ENCODE results near the gene MAGEB1. TPM values are rescaled to one million over a fixed set of nuclear protein-coding genes. Genes with fewer than 3 reads are reported as not detected.

The MAGEB1 gene
- total RNA-seq, 4 donors from 2014 or later: not detected

DNA sequence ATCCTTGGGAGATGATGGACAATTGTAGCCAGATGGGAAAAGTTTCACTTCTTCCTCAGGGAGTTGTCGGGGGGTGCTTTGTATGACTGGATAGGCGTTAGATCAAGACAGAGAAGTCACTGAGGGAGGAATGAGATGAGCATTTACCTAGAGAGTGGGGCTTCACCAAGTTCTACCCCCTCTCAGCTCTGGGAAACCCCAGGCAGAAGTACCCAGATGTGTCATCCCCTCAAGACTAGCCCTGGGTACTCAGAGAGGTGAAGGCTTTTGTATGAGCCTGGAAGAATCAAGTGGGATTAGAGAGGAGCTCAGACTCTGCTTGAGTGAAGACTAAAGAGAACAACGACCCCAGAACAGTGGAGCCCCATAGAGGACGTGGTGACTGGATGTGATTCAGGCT lies 1.9 kb downstream of the MAGEB1 start:
- no peak for TF ChIP-seq POLR2A (IDR thresholded peaks at IDR 0.05)
- TF ChIP-seq, protein P1, sequence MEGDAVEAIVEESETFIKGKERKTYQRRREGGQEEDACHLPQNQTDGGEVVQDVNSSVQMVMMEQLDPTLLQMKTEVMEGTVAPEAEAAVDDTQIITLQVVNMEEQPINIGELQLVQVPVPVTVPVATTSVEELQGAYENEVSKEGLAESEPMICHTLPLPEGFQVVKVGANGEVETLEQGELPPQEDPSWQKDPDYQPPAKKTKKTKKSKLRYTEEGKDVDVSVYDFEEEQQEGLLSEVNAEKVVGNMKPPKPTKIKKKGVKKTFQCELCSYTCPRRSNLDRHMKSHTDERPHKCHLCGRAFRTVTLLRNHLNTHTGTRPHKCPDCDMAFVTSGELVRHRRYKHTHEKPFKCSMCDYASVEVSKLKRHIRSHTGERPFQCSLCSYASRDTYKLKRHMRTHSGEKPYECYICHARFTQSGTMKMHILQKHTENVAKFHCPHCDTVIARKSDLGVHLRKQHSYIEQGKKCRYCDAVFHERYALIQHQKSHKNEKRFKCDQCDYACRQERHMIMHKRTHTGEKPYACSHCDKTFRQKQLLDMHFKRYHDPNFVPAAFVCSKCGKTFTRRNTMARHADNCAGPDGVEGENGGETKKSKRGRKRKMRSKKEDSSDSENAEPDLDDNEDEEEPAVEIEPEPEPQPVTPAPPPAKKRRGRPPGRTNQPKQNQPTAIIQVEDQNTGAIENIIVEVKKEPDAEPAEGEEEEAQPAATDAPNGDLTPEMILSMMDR (IDR thresholded peaks at IDR 0.05): no peak
- Histone ChIP-seq H3K36me3 (no peaks in the 10 kb centered on the region), H3K27ac (no peak overlapping the region), H3K4me1 (no peaks in the 10 kb centered on the region), H3K4me3 (no peak overlapping the region), H3K9me3 (no peaks in the 10 kb centered on the region), H3K27me3 (no peaks in the 10 kb centered on the region)
- no peak for DNase-seq

GRCh38 chrX:30253257-30253656 lies 6.3 kb downstream of the MAGEB1 start:
- DNase-seq: no peak
- Histone ChIP-seq H3K27me3 (no peaks in the 10 kb centered on the region), H3K27ac (no peak overlapping the region), H3K4me1 (no peaks in the 10 kb centered on the region), H3K36me3 (no peaks in the 10 kb centered on the region), H3K9me3 (no peaks in the 10 kb centered on the region), H3K4me3 (no peak overlapping the region)
- TF ChIP-seq POLR2A (IDR thresholded peaks at IDR 0.05): no peak
- TF ChIP-seq, protein P1 (IDR thresholded peaks at IDR 0.05): no peak

DNA sequence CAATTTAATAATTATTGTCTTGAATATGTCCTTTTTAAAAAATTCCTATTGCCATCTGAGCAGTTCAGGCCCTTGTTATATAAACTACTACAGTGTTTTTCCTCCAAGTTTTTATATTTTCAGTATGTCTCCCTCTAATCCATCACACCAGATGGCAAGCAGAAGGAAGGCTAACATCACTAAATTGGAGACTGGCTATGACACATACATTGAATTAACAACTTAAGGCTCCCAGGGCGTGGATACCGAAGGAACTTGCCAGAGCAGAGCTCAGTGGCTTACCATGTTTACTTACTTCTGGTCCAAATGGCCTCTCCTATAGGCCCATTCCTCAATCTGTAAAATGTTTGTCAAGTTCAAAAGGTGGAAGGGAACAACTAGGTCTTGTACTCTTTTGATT lies 13.0 kb downstream of the MAGEB1 start:
- no peak overlapping the region for H3K27ac ChIP-seq
- no peaks in the 10 kb centered on the region for H3K27me3 ChIP-seq
- TF ChIP-seq, protein P1 (IDR thresholded peaks at IDR 0.05): no peak
- TF ChIP-seq POLR2A (IDR thresholded peaks at IDR 0.05): no peak
- H3K9me3 ChIP-seq: no peaks in the 10 kb centered on the region
- DNase-seq: no peak
- H3K4me3 ChIP-seq: no peak overlapping the region
- H3K4me1 ChIP-seq: no peaks in the 10 kb centered on the region
- H3K36me3 ChIP-seq: no peaks in the 10 kb centered on the region

DNA sequence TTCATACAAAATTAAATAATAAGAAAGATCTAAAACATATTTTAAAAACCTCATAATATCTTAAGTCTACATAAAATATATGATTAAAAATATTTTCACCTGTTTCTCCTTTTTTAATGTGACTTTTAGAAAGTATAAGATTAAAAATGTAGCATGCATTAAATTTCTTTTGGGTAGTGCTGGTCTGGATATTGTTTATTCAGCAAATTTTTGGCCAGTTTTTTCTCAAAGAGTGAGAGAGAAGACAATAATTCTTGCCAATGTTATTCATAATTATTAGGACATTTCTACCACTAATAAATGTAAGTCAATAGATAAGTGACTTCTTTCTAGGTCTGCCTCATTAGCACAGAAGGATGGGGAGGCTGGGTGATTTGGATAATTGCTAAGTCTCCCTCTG lies 14.1 kb downstream of the MAGEB1 start:
- TF ChIP-seq, protein P1 (IDR thresholded peaks at IDR 0.05): no peak
- no peak for TF ChIP-seq POLR2A (IDR thresholded peaks at IDR 0.05)

GRCh38 chrX:30262763-30263162 lies 15.8 kb downstream of the MAGEB1 start:
- no peak overlapping the region for H3K27ac ChIP-seq
- H3K9me3 ChIP-seq: no peaks in the 10 kb centered on the region
- DNase-seq: no peak
- H3K4me1 ChIP-seq: no peaks in the 10 kb centered on the region
- TF ChIP-seq, protein P1 (IDR thresholded peaks at IDR 0.05): no peak
- TF ChIP-seq POLR2A (IDR thresholded peaks at IDR 0.05): no peak
- H3K36me3 ChIP-seq: no peaks in the 10 kb centered on the region
- H3K27me3 ChIP-seq: no peaks in the 10 kb centered on the region
- no peak overlapping the region for H3K4me3 ChIP-seq

More for the DNA sequence above, 14.1 kb downstream of the MAGEB1 start:
- Histone ChIP-seq H3K36me3 (no peaks in the 10 kb centered on the region), H3K4me3 (no peak overlapping the region), H3K4me1 (no peaks in the 10 kb centered on the region), H3K27me3 (no peaks in the 10 kb centered on the region), H3K9me3 (no peaks in the 10 kb centered on the region), H3K27ac (no peak overlapping the region)
- no peak for DNase-seq

- TF ChIP-seq POLR2A (IDR thresholded peaks at IDR 0.05): no peak
- TF ChIP-seq, protein P1 (IDR thresholded peaks at IDR 0.05): no peak
- Histone ChIP-seq H3K4me3 (no peak overlapping the region), H3K4me1 (no peaks in the 10 kb centered on the region), H3K36me3 (no peaks in the 10 kb centered on the region), H3K9me3 (no peaks in the 10 kb centered on the region), H3K27me3 (no peaks in the 10 kb centered on the region), H3K27ac (no peak overlapping the region)
- DNase-seq: no peak
Measured at GRCh38 chrX:30270639-30271038, 23.7 kb downstream of the MAGEB1 start.

Measured in Peyer's patch (tissue), 4 donors.